Mammary epithelial cell (primary cell): ENCODE data around the gene MTIF2.
A peak's percentile ranks its signal among the peaks of the same experiment; 100 is the strongest.

Source experiments
- EZH2 ChIP-seq: IDR thresholded peaks from 2 replicates; pipeline ENCODE4 v1.6.1; 2012; ENCODE audit warnings: low read length, inconsistent platforms, borderline replicate concordance
- TF ChIP-seq, protein P1 (sequence below), 2 donors: IDR thresholded peaks in 1 of 2; conservative IDR thresholded peaks in 1 of 2; 2 replicates each; pipeline ENCODE4 v1.5.1; 2011 to 2012; ENCODE audit warnings: inconsistent platforms in 2 of 2, low read length in 2 of 2, mild to moderate bottlenecking in 2 of 2, control low read depth in 1 of 2, low read depth in 1 of 2; ENCODE audit not compliant: insufficient read depth in 1 of 2; ENCODE audit errors: extremely low read depth in 1 of 2

DNA sequence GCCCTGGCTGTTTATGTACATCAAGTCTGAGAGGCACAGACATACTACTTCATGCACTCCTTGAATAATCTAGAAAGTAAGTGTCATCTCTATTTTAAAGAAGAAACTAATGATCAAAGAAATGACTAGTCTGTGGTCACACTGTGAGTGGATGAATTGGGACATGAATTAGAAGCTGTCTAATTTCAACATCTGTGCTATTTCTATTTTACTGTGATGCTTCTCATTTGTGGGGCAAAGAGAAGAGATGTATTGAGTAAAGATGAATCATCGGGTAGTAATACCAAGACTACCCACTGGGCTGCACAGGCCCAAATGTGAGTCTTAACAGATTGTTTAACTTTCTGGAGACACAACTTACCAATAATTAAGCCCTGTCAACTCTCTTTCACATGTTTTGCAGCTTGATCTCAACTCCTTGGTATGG is 42.4 kb upstream of the MTIF2 start:
- TF ChIP-seq, protein P1, sequence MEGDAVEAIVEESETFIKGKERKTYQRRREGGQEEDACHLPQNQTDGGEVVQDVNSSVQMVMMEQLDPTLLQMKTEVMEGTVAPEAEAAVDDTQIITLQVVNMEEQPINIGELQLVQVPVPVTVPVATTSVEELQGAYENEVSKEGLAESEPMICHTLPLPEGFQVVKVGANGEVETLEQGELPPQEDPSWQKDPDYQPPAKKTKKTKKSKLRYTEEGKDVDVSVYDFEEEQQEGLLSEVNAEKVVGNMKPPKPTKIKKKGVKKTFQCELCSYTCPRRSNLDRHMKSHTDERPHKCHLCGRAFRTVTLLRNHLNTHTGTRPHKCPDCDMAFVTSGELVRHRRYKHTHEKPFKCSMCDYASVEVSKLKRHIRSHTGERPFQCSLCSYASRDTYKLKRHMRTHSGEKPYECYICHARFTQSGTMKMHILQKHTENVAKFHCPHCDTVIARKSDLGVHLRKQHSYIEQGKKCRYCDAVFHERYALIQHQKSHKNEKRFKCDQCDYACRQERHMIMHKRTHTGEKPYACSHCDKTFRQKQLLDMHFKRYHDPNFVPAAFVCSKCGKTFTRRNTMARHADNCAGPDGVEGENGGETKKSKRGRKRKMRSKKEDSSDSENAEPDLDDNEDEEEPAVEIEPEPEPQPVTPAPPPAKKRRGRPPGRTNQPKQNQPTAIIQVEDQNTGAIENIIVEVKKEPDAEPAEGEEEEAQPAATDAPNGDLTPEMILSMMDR (conservative IDR thresholded peaks at IDR 0.05 in 1 of 2, IDR thresholded peaks at IDR 0.05 in 1 of 2; ENCODE audit: extremely low read depth in 1 of 2, insufficient read depth in 1 of 2, low read depth in 1 of 2, low read length in 2 of 2): peak; percentile 44 to 50
- TF ChIP-seq EZH2: no peak
